Mammary epithelial cell (primary cell): Measurements from ENCODE around the gene EIF4ENIF1.

Experiments
- EZH2 ChIP-seq: IDR thresholded peaks from 2 replicates; pipeline ENCODE4 v1.6.1; 2012; ENCODE audit warnings: low read length, inconsistent platforms, borderline replicate concordance
- TF ChIP-seq, protein P1 (sequence below), 2 donors: IDR thresholded peaks in 1 of 2; conservative IDR thresholded peaks in 1 of 2; 2 replicates each; pipeline ENCODE4 v1.5.1; 2011 to 2012; ENCODE audit warnings: inconsistent platforms in 2 of 2, low read length in 2 of 2, mild to moderate bottlenecking in 2 of 2, control low read depth in 1 of 2, low read depth in 1 of 2; ENCODE audit not compliant: insufficient read depth in 1 of 2; ENCODE audit errors: extremely low read depth in 1 of 2

DNA sequence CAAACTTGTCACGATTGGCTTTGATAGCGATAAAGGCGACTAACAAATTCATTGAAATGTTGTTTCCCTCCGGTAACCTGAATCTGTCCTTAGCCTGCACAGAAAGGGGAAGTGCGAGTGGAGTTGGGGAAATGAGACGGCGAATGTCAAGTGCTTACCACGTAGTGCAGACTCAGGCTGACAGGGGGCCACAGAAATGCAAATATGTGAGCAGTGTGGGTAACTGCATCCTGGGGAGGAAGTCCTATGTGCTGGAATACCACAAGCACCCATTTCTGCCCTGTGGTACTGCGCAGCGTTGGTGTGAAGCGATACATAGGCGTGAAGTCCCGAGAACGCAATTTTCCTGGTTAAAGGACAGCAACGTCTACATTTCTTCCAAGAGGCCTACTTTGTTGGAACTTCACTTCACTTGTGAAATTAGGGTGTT is 869 bp upstream of the EIF4ENIF1 start:
- no peak for TF ChIP-seq EZH2
- TF ChIP-seq, protein P1, sequence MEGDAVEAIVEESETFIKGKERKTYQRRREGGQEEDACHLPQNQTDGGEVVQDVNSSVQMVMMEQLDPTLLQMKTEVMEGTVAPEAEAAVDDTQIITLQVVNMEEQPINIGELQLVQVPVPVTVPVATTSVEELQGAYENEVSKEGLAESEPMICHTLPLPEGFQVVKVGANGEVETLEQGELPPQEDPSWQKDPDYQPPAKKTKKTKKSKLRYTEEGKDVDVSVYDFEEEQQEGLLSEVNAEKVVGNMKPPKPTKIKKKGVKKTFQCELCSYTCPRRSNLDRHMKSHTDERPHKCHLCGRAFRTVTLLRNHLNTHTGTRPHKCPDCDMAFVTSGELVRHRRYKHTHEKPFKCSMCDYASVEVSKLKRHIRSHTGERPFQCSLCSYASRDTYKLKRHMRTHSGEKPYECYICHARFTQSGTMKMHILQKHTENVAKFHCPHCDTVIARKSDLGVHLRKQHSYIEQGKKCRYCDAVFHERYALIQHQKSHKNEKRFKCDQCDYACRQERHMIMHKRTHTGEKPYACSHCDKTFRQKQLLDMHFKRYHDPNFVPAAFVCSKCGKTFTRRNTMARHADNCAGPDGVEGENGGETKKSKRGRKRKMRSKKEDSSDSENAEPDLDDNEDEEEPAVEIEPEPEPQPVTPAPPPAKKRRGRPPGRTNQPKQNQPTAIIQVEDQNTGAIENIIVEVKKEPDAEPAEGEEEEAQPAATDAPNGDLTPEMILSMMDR (conservative IDR thresholded peaks at IDR 0.05 in 1 of 2, IDR thresholded peaks at IDR 0.05 in 1 of 2; ENCODE audit: extremely low read depth in 1 of 2, insufficient read depth in 1 of 2, low read depth in 1 of 2, low read length in 2 of 2), result no peak
